Adipocyte (in vitro differentiated cells): ENCODE measurements around the gene PSMD11.
"Not testable (repeated sequence)": the region's sequence is repeated elsewhere in the genome, so short reads cannot be mapped to it uniquely, and the experiment has no call there.

Experiments
- DNase-seq: peaks from one replicate; pipeline ENCODE4 v3.0.0-alpha.2; 2015; ENCODE audit warnings: low read depth
- H3K27me3 ChIP-seq: replicated peaks from 2 replicates; pipeline ENCODE4 v1.7.0; 2013; ENCODE audit warnings: mild to moderate bottlenecking, low read length, moderate library complexity; ENCODE audit not compliant: control insufficient read depth, insufficient read depth
- H3K36me3 ChIP-seq: 2 replicates; pipeline ENCODE4 v1.7.0; 2013; ENCODE audit warnings: low read length, mild to moderate bottlenecking, moderate library complexity; ENCODE audit not compliant: control insufficient read depth, insufficient read depth, severe bottlenecking
- H3K4me1 ChIP-seq: 2 replicates; pipeline ENCODE4 v1.7.0; 2013; ENCODE audit warnings: mild to moderate bottlenecking, low read length, moderate library complexity; ENCODE audit not compliant: control insufficient read depth, insufficient read depth
- H3K4me3 ChIP-seq: 2 replicates; pipeline ENCODE4 v1.7.0; 2013; ENCODE audit warnings: mild to moderate bottlenecking, low read length, moderate library complexity
- H3K9ac ChIP-seq: 2 replicates; pipeline ENCODE4 v1.7.0; 2013; ENCODE audit warnings: mild to moderate bottlenecking, low read length, moderate library complexity
- H3K9me3 ChIP-seq: 2 replicates; pipeline ENCODE4 v1.7.0; 2013; ENCODE audit warnings: mild to moderate bottlenecking, low read length, moderate library complexity; ENCODE audit not compliant: control insufficient read depth

Gene PSMD11

DNA sequence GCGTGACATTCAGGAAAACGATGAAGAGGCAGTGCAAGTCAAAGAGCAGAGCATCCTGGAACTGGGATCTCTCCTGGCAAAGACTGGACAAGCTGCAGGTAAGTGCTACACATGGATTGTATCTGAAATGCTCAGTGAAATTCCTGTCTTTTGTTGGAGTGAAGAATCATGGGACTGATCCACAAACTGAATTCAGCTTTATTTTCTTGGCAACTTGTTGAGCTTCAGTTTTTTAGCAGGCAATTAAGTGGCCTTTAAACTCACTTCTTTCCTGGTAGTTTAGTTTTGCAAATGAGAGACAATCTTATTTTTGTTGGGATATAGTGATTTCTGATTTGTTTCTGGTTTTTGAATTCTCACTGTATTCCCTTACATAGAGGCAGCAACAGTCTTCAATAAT, 2.6 kb downstream of the PSMD11 start:
- Histone ChIP-seq H3K4me1 (peaks cover 22% of the 10 kb centered on the region), H3K9ac (no peak overlapping the region), H3K4me3 (peak overlapping the region; percentile 95), H3K36me3 (peaks cover 49% of the 10 kb centered on the region), H3K27me3 (no peaks in the 10 kb centered on the region), H3K9me3 (no peaks in the 10 kb centered on the region)
- DNase-seq, result no peak

DNA sequence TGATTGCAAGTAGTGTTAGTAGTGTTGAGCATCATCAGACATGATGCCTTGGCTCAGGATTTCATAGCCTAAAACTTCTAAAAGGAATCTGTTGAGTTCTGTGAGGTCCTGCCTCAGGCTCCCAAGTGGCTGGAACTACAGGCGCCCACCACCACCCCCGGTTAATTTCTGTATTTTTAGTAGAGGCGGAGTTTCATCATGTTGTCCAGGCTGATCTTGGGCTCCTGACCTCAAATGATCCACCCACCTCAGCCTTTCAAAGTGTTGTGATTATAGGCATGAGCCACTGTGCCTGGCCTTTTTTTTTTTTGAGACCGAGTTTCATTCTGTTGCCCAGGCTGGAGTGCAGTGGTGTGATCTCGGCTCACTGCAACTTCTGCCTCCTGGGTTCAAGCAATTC, 5.7 kb downstream of the PSMD11 start:
- Histone ChIP-seq H3K4me1 (peaks cover 33% of the 10 kb centered on the region), H3K9ac (no peak overlapping the region), H3K9me3 (no peaks in the 10 kb centered on the region), H3K27me3 (no peaks in the 10 kb centered on the region), H3K4me3 (no peak overlapping the region), H3K36me3 (peaks cover 79% of the 10 kb centered on the region)
- DNase-seq, result no peak

DNA sequence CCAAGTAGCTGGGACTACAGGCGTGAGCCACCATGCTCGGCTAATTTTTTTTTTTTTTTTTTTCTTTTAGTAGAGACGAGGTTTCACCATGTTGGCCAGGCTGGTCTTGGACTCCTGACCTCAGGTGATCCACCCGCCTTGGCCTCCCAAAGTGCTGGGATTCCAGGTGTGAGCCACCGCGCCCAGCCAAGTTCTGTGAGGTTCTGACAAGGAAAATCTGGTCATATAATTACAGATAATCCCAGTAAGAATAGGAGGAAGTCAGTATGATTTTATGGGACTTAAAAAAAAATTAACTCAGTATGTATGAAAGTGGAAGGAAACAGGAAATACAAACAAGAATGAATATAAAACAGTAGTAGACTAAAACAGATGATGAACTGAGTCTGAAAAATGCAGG, 6.1 kb downstream of the PSMD11 start:
- Histone ChIP-seq H3K4me1 (peaks cover 33% of the 10 kb centered on the region), H3K36me3 (peaks cover 84% of the 10 kb centered on the region)
- not testable (repeated sequence) for H3K9ac ChIP-seq, DNase-seq, H3K9me3 ChIP-seq, H3K4me3 ChIP-seq, H3K27me3 ChIP-seq

DNA sequence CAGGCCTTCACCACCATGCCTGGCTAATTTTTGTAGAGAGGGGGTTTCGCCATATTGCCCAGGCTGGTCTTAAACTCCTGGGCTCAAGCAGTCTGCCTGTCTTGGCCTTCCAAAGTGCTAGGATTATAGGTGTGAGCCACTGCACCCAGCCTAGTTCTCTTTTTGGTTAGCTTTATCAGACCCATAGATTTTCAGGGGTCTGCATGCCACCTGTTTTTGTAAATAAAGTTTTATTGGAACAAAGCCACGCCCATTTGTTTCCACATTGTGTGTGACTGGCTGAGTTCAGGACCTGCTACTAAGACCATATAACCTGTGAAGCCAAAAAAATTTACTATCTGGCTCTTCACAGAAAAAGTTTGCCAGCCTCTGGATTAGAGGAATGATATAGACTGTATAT, 7.6 kb downstream of the PSMD11 start:
- DNase-seq, result no peak
- Histone ChIP-seq H3K9ac (no peak overlapping the region), H3K4me1 (peaks cover 19% of the 10 kb centered on the region), H3K4me3 (no peak overlapping the region), H3K27me3 (no peaks in the 10 kb centered on the region), H3K9me3 (no peaks in the 10 kb centered on the region), H3K36me3 (peaks cover 93% of the 10 kb centered on the region)

DNA sequence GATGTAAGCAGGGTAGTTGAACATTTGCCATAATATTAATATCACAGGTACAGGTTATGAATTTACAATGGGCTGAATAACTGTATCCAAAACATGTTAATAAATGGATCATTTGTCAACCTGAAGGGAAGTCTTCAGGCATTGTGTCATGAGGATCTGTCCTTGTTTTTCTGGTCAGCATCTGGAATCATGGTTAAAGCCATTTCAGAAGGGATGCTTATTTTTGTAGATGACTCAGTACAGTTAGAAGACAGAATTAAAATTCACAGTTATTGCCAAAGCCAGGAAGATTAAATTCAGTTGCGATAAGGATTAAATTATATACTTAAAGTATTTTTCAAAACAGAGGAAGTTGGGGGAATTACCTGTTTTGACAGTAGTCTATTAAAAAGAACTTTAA, 8.0 kb downstream of the PSMD11 start:
- Histone ChIP-seq H3K27me3 (no peaks in the 10 kb centered on the region), H3K36me3 (peaks cover 93% of the 10 kb centered on the region), H3K9ac (no peak overlapping the region), H3K9me3 (no peaks in the 10 kb centered on the region), H3K4me3 (no peak overlapping the region), H3K4me1 (peaks cover 15% of the 10 kb centered on the region)
- DNase-seq, result peak; percentile 19

DNA sequence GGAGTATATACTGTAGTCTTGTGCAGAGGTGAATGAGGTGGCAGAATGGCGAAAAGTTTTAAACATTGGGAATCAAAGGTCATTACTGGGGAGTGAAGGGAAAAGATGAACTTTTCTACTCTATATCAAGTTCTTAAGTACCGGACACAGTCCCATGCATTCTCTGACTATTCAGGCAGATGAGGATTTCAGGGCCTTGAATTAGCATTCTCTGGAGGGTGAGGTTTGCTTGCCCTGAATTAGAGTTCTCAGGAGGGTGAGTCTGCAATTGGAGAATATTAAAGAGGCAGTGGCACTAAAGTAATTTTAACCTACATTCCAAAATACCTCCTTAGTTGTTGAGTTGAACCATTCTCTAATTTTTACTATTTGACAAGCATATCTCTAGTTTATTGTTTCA, 9.1 kb downstream of the PSMD11 start:
- Histone ChIP-seq H3K36me3 (peaks cover 90% of the 10 kb centered on the region), H3K27me3 (no peaks in the 10 kb centered on the region), H3K4me1 (peaks cover 12% of the 10 kb centered on the region), H3K4me3 (no peak overlapping the region), H3K9ac (no peak overlapping the region), H3K9me3 (no peaks in the 10 kb centered on the region)
- DNase-seq, result no peak

DNA sequence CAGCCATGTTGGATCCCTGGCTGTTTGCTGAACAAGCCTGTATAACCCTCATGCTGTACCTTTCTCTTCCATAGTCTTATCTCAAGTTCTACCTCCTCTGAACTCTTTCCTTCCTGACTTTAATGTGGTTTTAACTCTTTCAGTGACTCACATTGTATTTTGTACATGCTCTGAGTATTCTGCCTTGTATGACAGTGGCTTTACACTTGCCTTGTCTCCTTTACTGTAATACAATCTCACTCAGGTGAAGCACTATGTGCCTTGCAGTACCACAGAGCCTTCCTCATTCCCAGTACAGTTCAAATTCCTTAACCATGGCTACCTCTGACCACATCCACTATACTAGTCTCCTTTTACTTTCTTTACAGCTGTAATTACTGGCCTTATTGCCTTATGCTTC, 14.1 kb downstream of the PSMD11 start:
- no peak for DNase-seq
- Histone ChIP-seq H3K36me3 (peaks cover 85% of the 10 kb centered on the region), H3K27me3 (no peaks in the 10 kb centered on the region), H3K9ac (no peak overlapping the region), H3K4me1 (no peaks in the 10 kb centered on the region), H3K4me3 (no peak overlapping the region), H3K9me3 (no peaks in the 10 kb centered on the region)

DNA sequence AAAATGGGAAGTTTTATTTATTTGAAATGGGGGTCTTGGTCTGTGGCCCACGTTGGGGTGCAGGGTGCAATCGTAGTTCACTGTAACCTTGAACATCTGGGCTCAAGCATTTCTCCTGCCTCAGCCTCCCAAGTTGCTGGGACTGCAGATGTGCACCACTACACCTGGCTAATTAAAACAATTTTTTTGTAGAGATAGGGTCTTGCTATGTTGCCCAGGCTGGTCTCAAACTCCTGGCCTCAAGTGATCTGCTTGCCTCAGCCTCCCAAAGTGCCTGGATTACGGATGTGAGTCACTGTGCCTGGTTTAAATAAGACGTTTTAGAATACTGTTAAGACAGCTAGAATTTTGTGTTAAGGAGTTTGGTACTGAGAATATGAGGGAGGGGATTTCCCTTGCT, 15.7 kb downstream of the PSMD11 start:
- DNase-seq, result no peak
- H3K9me3 ChIP-seq, result no peaks in the 10 kb centered on the region
- H3K4me3 ChIP-seq, result no peak overlapping the region
- H3K27me3 ChIP-seq, result no peaks in the 10 kb centered on the region
- H3K36me3 ChIP-seq, result peaks cover 84% of the 10 kb centered on the region
- H3K4me1 ChIP-seq, result no peaks in the 10 kb centered on the region
- H3K9ac ChIP-seq, result no peak overlapping the region

DNA sequence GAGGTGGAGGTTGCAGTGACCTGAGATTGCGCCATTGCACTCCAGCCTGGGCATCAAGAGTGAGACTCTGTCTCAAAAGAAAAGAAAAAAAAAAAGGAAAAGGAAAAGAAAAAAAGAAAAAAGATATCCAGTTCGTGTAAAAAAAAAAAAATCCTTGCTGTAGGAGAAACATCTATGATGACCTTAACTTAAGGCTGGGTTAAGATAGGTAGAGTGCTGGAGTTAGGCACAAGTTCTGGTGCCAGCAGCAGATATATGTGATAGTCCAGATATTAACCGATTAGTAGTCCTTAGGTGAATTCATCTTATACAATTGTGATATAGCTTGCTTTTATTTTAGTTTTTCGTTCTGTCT, 17.2 kb downstream of the PSMD11 start:
- peaks cover 85% of the 10 kb centered on the region for H3K36me3 ChIP-seq

DNA sequence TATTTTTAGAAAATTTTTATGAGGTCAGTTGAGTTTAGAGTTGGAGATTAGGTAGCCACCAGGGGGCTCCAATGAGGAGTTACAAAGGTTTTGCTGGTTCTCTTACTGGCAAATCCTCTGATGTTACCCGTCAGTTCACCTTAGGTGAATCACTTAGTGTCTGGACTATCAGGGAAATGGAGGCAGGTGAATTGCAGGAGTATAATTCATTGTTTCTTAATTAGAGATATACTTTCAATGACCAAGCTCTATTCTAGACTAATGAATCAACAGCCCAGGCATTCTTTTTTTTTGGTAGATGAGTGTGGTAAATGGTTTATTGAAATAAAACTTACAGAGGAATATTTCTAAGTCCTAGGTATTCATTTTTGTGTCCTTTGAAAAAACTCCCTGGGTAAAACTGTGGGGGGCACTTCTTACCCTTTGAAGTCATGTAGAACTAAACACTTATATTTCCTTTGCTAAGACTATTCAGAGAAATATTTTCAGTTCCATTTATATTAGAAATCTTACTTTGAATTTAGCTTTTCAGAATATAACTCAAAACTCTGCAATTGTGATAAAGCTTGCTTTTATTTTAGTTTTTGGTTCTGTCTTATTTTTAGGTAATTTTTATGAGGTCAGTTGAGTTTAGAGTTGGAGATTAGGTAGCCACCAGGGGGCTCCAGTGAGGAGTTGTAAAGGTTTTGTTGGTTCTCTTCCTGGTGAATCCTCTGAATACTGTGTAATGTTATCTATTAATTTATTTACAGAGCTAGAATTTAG, 17.7 kb downstream of the PSMD11 start:
- H3K36me3 ChIP-seq, result peaks cover 85% of the 10 kb centered on the region
- H3K4me3 ChIP-seq, result no peak overlapping the region

More for the DNA sequence above, 17.2 kb downstream of the PSMD11 start:
- H3K4me1 ChIP-seq, result no peaks in the 10 kb centered on the region
- DNase-seq, result no peak
- no peaks in the 10 kb centered on the region for H3K9me3 ChIP-seq
- no peaks in the 10 kb centered on the region for H3K27me3 ChIP-seq
- no peak overlapping the region for H3K4me3 ChIP-seq
- H3K9ac ChIP-seq, result no peak overlapping the region

DNA sequence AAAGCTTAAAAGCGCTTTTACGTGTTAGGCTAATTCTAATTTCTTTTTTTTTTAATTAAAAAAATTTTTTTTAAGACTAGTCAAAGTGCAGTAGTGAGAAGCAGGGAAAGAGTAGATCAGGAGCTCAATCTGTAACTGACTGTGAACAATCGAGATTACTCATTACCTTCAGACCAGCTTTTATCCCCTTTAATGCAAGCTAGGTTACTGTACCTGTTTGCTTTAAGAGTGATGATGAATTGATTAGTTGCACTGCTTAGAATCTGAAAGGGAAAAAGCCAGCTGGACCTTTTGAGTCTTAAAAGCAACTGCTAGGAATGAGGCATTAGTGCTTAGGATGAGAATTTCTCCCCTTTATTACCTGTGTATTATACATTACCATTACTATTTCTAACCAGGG, 19.0 kb downstream of the PSMD11 start:
- H3K27me3 ChIP-seq, result no peaks in the 10 kb centered on the region
- peaks cover 87% of the 10 kb centered on the region for H3K36me3 ChIP-seq
- H3K9me3 ChIP-seq, result no peaks in the 10 kb centered on the region
- H3K4me1 ChIP-seq, result no peaks in the 10 kb centered on the region
- H3K9ac ChIP-seq, result no peak overlapping the region
- DNase-seq, result no peak
- no peak overlapping the region for H3K4me3 ChIP-seq

More for the DNA sequence above, 17.7 kb downstream of the PSMD11 start:
- peak; percentile 74 for DNase-seq
- Histone ChIP-seq H3K4me1 (no peaks in the 10 kb centered on the region), H3K9me3 (no peaks in the 10 kb centered on the region), H3K27me3 (no peaks in the 10 kb centered on the region), H3K9ac (no peak overlapping the region)

DNA sequence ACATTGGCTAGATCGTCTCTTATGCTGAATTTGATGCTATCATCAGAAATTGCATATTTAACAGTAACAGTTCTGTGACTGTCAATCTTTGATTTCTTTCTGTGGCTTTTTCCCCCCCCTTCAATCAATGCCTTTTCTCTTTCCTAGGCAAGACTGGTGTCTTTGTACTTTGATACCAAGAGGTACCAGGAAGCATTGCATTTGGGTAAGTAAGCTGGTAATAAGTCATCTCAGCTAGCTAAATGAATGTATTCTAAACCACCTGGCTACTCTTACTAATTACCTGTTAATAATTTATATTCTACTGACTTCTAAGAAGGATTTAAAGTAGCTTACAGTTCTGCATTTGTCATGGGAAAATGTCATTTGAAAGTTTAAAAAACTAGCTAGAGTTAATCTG, 20.1 kb downstream of the PSMD11 start:
- no peaks in the 10 kb centered on the region for H3K27me3 ChIP-seq
- no peaks in the 10 kb centered on the region for H3K4me1 ChIP-seq
- H3K36me3 ChIP-seq, result peaks cover 88% of the 10 kb centered on the region
- no peak overlapping the region for H3K9ac ChIP-seq
- H3K9me3 ChIP-seq, result no peaks in the 10 kb centered on the region
- DNase-seq, result no peak
- no peak overlapping the region for H3K4me3 ChIP-seq
